H1 (cell line): ENCODE results near the gene SART1. TPM values are rescaled to one million over a fixed set of nuclear protein-coding genes. Genes with fewer than 3 reads are reported as not detected.
A peak's percentile ranks its signal among the peaks of the same experiment; 100 is the strongest.

Source experiments
- CTCF ChIA-PET: fragments of 300-600 bp; sonication (Branson Sonifier 250); formaldehyde crosslinking; loops from one replicate; lab custom pipeline; 2021; ENCODE audit not compliant: partially characterized antibody; lab: Charles Lee
- POLR2A ChIA-PET: fragments of 300-600 bp; sonication (Branson Sonifier 250); formaldehyde crosslinking; loops from one replicate; lab custom pipeline; 2021; ENCODE audit warnings: inconsistent platforms; ENCODE audit not compliant: partially characterized antibody; lab: Charles Lee
- DNase-seq, 2 experiments: peaks; one replicate each; pipeline versions ENCODE4 v3.0.0 to v3.0.0-alpha.2; 2010 to 2022; ENCODE audit warnings: low spot score in 2 of 2, low read depth in 1 of 2, mixed read lengths in 1 of 2
- FAIRE-seq: peaks from 2 replicates; lab custom pipeline; 2011; peaks lifted over from hg19 to GRCh38; lab: Jason Lieb, UNC
- H2AFZ ChIP-seq: 2 replicates; pipeline ENCODE4 v1.8.1; 2012; ENCODE audit warnings: low read length, inconsistent platforms
- H2AK5ac ChIP-seq: 2 replicates; pipeline ENCODE4 v1.6.1; 2013; ENCODE audit warnings: low read depth, low read length
- H2BK120ac ChIP-seq: replicated peaks from 2 replicates; pipeline ENCODE3; 2013; ENCODE audit warnings: low read depth, low read length, inconsistent platforms
- H2BK12ac ChIP-seq: 2 replicates; pipeline ENCODE4 v1.6.1; 2013; ENCODE audit warnings: low read depth, low read length
- H2BK15ac ChIP-seq: 2 replicates; pipeline ENCODE4 v1.6.1; 2013; ENCODE audit warnings: low read length
- H2BK20ac ChIP-seq: 2 replicates; pipeline ENCODE4 v1.6.1; 2013; ENCODE audit warnings: low read length
- H2BK5ac ChIP-seq: 2 replicates; pipeline ENCODE4 v1.6.1; 2013; ENCODE audit warnings: low read depth, low read length
- H3K14ac ChIP-seq: 2 replicates; pipeline ENCODE4 v1.6.1; 2013; ENCODE audit warnings: inconsistent platforms; ENCODE audit not compliant: insufficient read length
- H3K18ac ChIP-seq: 2 replicates; pipeline ENCODE4 v1.6.1; 2013; ENCODE audit warnings: low read length; ENCODE audit errors: extremely low read depth
- H3K23ac ChIP-seq: 2 replicates; pipeline ENCODE4 v1.6.1; 2013; ENCODE audit warnings: inconsistent platforms; ENCODE audit not compliant: insufficient read length
- H3K23me2 ChIP-seq: 2 replicates; pipeline ENCODE4 v1.6.1; 2013; ENCODE audit warnings: low read depth, low read length
- H3K27ac ChIP-seq: 2 replicates; pipeline ENCODE4 v1.6.1; 2011; ENCODE audit warnings: low read depth, low read length, inconsistent platforms
- H3K27me3 ChIP-seq, 4 experiments: replicated peaks in 1 of 4; 1 replicate in 1 of 4; 2 replicates in 3 of 4; pipeline versions ENCODE4 v1.6.1 to v1.8.1; 2011 to 2013; ENCODE audit warnings: low read length in 3 of 4, mild to moderate bottlenecking in 3 of 4, inconsistent platforms in 2 of 4, mixed read lengths in 2 of 4, moderate library complexity in 1 of 4; ENCODE audit not compliant: control insufficient read depth in 3 of 4, insufficient read depth in 3 of 4; ENCODE audit errors: extremely low read depth in 1 of 4
- H3K36me3 ChIP-seq, 4 experiments: 2 replicates each; pipeline versions ENCODE4 v1.6.1 to v1.8.1; 2011 to 2013; ENCODE audit warnings: mild to moderate bottlenecking in 4 of 4, low read length in 3 of 4, moderate library complexity in 2 of 4, control low read depth in 1 of 4, inconsistent platforms in 1 of 4; ENCODE audit not compliant: insufficient read depth in 4 of 4, control insufficient read depth in 2 of 4
- H3K4ac ChIP-seq: replicated peaks from 2 replicates; pipeline ENCODE3; 2013; ENCODE audit warnings: low read length, low read depth, mixed read lengths, inconsistent platforms; ENCODE audit not compliant: insufficient read length
- H3K4me1 ChIP-seq, 4 experiments: replicated peaks in 1 of 4; 1 replicate in 1 of 4; 2 replicates in 3 of 4; pipeline versions ENCODE4 v1.6.1 to v1.8.1; 2011 to 2013; ENCODE audit warnings: low read length in 3 of 4, inconsistent platforms in 2 of 4, mixed read lengths in 1 of 4; ENCODE audit not compliant: insufficient read depth in 4 of 4, control insufficient read depth in 3 of 4
- H3K4me2 ChIP-seq, 2 experiments: 2 replicates each; pipeline versions ENCODE4 v1.6.1 to v1.8.1; 2011 to 2013; ENCODE audit warnings: low read depth in 2 of 2, low read length in 2 of 2, control low read depth in 1 of 2, inconsistent platforms in 1 of 2, mild to moderate bottlenecking in 1 of 2; ENCODE audit not compliant: insufficient read depth in 1 of 2
- H3K4me3 ChIP-seq, 4 experiments: fragments of 200-600, 300-600 bp in 1 of 4; sonication (generic), shearing (Covaris generic), sonication (Bioruptor Twin) in 1 of 4; 2 replicates each; pipeline versions ENCODE4 v1.5.1 to v1.8.1; 2011 to 2016; ENCODE audit warnings: low read length in 4 of 4, low read depth in 3 of 4, control low read depth in 2 of 4, inconsistent platforms in 2 of 4, mild to moderate bottlenecking in 2 of 4, mixed read lengths in 1 of 4, moderate library complexity in 1 of 4; ENCODE audit not compliant: insufficient read depth in 2 of 4; ENCODE audit errors: extremely low read depth in 1 of 4
- H3K56ac ChIP-seq: replicated peaks from 2 replicates; pipeline ENCODE3; 2013; ENCODE audit warnings: low read depth, mild to moderate bottlenecking, mixed read lengths, low read length, inconsistent platforms; ENCODE audit not compliant: insufficient read length
- H3K79me1 ChIP-seq: 2 replicates; pipeline ENCODE4 v1.6.1; 2013; ENCODE audit warnings: low read depth, low read length, control low read depth
- H3K79me2 ChIP-seq, 2 experiments: 2 replicates each; pipeline versions ENCODE4 v1.6.1 to v1.8.1; 2012 to 2013; ENCODE audit warnings: low read length in 2 of 2, mild to moderate bottlenecking in 2 of 2, inconsistent platforms in 1 of 2; ENCODE audit not compliant: insufficient read depth in 2 of 2, control insufficient read depth in 1 of 2
- H3K9ac ChIP-seq, 4 experiments: replicated peaks in 1 of 4; 1 replicate in 1 of 4; 2 replicates in 3 of 4; pipeline versions ENCODE4 v1.6.1 to v1.8.1; 2011 to 2013; ENCODE audit warnings: low read depth in 3 of 4, low read length in 3 of 4, control low read depth in 2 of 4, mild to moderate bottlenecking in 2 of 4, moderate library complexity in 2 of 4, inconsistent platforms in 1 of 4; ENCODE audit errors: extremely low read depth in 1 of 4
- H3K9me3 ChIP-seq, 2 experiments: 2 replicates each; pipeline versions ENCODE4 v1.6.1 to v1.8.1; 2012 to 2013; ENCODE audit warnings: mild to moderate bottlenecking in 2 of 2, moderate library complexity in 2 of 2, control low read depth in 1 of 2, inconsistent platforms in 1 of 2, low read depth in 1 of 2, low read length in 1 of 2, mixed read lengths in 1 of 2; ENCODE audit not compliant: insufficient read depth in 2 of 2
- H4K20me1 ChIP-seq, 2 experiments: replicated peaks in 1 of 2; 2 replicates each; pipeline versions ENCODE3 to v1.8.1; 2011 to 2013; ENCODE audit warnings: inconsistent platforms in 2 of 2, low read length in 2 of 2, mild to moderate bottlenecking in 1 of 2; ENCODE audit not compliant: insufficient read depth in 2 of 2, control insufficient read depth in 1 of 2
- H4K5ac ChIP-seq: 2 replicates; pipeline ENCODE4 v1.6.1; 2013; ENCODE audit warnings: low read length, low read depth, mixed read lengths, inconsistent platforms; ENCODE audit not compliant: insufficient read length
- H4K8ac ChIP-seq: 2 replicates; pipeline ENCODE4 v1.8.0; 2013; ENCODE audit warnings: mild to moderate bottlenecking, moderate library complexity, low read length, inconsistent platforms; ENCODE audit not compliant: insufficient read depth; ENCODE audit errors: extremely low read depth
- H4K91ac ChIP-seq: replicated peaks from 2 replicates; pipeline ENCODE3; 2013; ENCODE audit warnings: low read length, mixed read lengths, inconsistent platforms; ENCODE audit not compliant: insufficient read length
- CBX5 ChIP-seq: fragments of 300-800, 300-1000 bp; sonication (generic); IDR thresholded peaks from 2 replicates; pipeline ENCODE4 v1.7.1; 2016; ENCODE audit warnings: antibody characterized with exemption, low read length, low read depth
- CTBP2 ChIP-seq: IDR thresholded peaks from 2 replicates; pipeline ENCODE4 v1.7.0; 2011; ENCODE audit warnings: borderline replicate concordance, mild to moderate bottlenecking, moderate library complexity, mixed read lengths, low read length; ENCODE audit not compliant: insufficient read depth, insufficient read length
- JUND ChIP-seq: IDR thresholded peaks from 2 replicates; pipeline ENCODE4 v1.6.1; 2011; ENCODE audit warnings: mild to moderate bottlenecking, improper control_type of control experiment, low read length
- NRF1 ChIP-seq: IDR thresholded peaks from 2 replicates; pipeline ENCODE4 v1.6.1; 2011; ENCODE audit warnings: mild to moderate bottlenecking, low read depth, low read length, improper control_type of control experiment
- POLR2A ChIP-seq, 2 experiments: IDR thresholded peaks; 1 replicate in 1 of 2; 2 replicates in 1 of 2; pipeline ENCODE4 v1.6.1; 2011; ENCODE audit warnings: low read depth in 2 of 2, low read length in 2 of 2, mild to moderate bottlenecking in 2 of 2; ENCODE audit errors: control extremely low read depth in 1 of 2
- SAP30 ChIP-seq: fragments of 300-600 bp; sonication (generic); IDR thresholded peaks from 2 replicates; pipeline ENCODE4 v1.7.1; 2012; ENCODE audit warnings: low read length, moderate library complexity, mild to moderate bottlenecking, inconsistent platforms; ENCODE audit not compliant: insufficient read depth, insufficient replicate concordance
- SRF ChIP-seq: IDR thresholded peaks from 2 replicates; pipeline ENCODE4 v1.6.1; 2011; ENCODE audit warnings: mild to moderate bottlenecking, low read depth, low read length, moderate library complexity
- TCF12 ChIP-seq: IDR thresholded peaks from 2 replicates; pipeline ENCODE4 v1.6.1; 2011; ENCODE audit warnings: low read depth, mild to moderate bottlenecking, low read length
- TEAD4 ChIP-seq: IDR thresholded peaks from 2 replicates; pipeline ENCODE4 v1.6.1; 2012; ENCODE audit warnings: low read depth, low read length, inconsistent platforms, mixed read lengths
- YY1 ChIP-seq: IDR thresholded peaks from 2 replicates; pipeline ENCODE4 v1.6.1; 2011; ENCODE audit warnings: low read depth, mild to moderate bottlenecking, low read length
- WGBS, 2 experiments: shearing (Covaris generic) in 1 of 2; methylation state at CpG; one replicate each; pipeline versions ENCODE4 v1.1.6 to v1.1.7; 2013 to 2015; ENCODE audit warnings: low lambda C conversion rate in 2 of 2, mixed read lengths in 2 of 2, inconsistent platforms in 1 of 2, low coverage in 1 of 2, missing lambda C conversion rate in 1 of 2; ENCODE audit not compliant: insufficient replicate concordance in 2 of 2, insufficient coverage in 1 of 2, insufficient read length in 1 of 2; ENCODE audit errors: extremely low coverage in 1 of 2, missing lambda C conversion rate in 1 of 2; 5-methylcytosine and 5-hydroxymethylcytosine counted together
- polyA plus RNA-seq, 7 experiments: library from polyadenylated mRNA; depleted of rRNA in 3 of 7; stranded (reverse) in 5 of 7; unstranded in 2 of 7; fragments of >200 nt in 5 of 7; fragments of 200-250 nt in 2 of 7; gene quantifications; 1 replicate in 5 of 7; 2 replicates in 1 of 7; 4 replicates in 1 of 7; pipeline versions ENCODE4 v1.2.1 to v1.2.3, GENCODE V29; 2011 to 2013; ENCODE audit warnings: missing spikeins in 2 of 7, mixed read lengths in 2 of 7
- total RNA-seq: library from RNA; stranded (reverse); fragmentation: NEBNext Ultra II Directional; extraction: Animal tissue kit (Norgen Biotek cat#: 25700); gene quantifications from 2 replicates; pipeline ENCODE4 v1.2.1, GENCODE V29; 2021
- TF ChIP-seq, protein P1 (sequence below), 3 experiments: IDR thresholded peaks; 1 replicate in 2 of 3; 2 replicates in 1 of 3; pipeline versions ENCODE4 v1.5.1 to v1.6.1; 2011; ENCODE audit warnings: low read length in 3 of 3, mild to moderate bottlenecking in 3 of 3, inconsistent platforms in 2 of 3, low read depth in 1 of 3, moderate library complexity in 1 of 3; ENCODE audit not compliant: insufficient read depth in 1 of 3; ENCODE audit errors: control extremely low read depth in 1 of 3

The SART1 gene
- total and polyA plus RNA-seq, 2 of the 8 experiments (the other 6 are each of a cell fraction or from before 2014, with no cell fraction given), result 9.7 to 46.1 TPM

DNA sequence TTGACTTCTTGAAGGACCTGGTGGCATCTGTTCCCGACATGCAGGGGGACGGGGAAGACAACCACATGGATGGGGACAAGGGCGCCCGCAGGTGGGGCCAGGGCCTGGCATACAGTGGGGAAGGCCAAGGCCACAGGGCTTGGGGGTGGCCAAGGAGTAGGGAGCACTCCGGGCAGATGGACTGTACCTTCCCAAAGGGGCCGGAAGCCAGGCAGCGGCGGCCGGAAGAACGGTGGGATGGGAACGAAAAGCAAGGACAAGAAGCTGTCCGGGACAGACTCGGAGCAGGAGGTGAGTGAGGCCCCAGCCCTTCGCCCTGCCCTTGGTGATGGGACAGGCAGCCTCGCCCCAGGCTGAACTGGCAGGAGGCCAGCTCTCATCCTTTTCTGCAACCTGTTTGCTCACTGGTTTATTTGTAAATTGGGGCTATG lies 41.1 kb upstream of the SART1 start:
- Histone ChIP-seq H3K4ac (no peak overlapping the region), H3K27ac (no peak overlapping the region), H3K9ac (peak overlapping the region in 3 of 4 experiments; percentile 29 to 61 (median 50); a peak in 4 of 7 replicates), H2BK20ac (no peak overlapping the region), H3K36me3 (peaks cover 0 to 8% (median 5%) of the 10 kb centered on the region in 4 experiments; a peak in 4 of 8 replicates), H2BK5ac (no peak overlapping the region), H2BK12ac (0 out of 2 replicates have a peak overlapping the region, but pooled peaks have one; percentile 27), H2BK15ac (no peak overlapping the region), H3K4me2 (peak overlapping the region; percentile 74 to 86), H4K5ac (no peak overlapping the region), H3K18ac (no peak overlapping the region), H4K20me1 (peaks cover 0 to 3% of the 10 kb centered on the region in 2 experiments), H2AK5ac (no peak overlapping the region), H3K23ac (no peak overlapping the region), H3K23me2 (peaks cover 13% of the 10 kb centered on the region; the same call in 1 of the 2 replicates), H3K4me1 (peaks cover 0 to 19% (median 13%) of the 10 kb centered on the region in 4 experiments; a peak in 4 of 7 replicates), H3K14ac (no peak overlapping the region), H3K9me3 (no peaks in the 10 kb centered on the region), H2AFZ (no peak overlapping the region), H3K56ac (no peak overlapping the region), H4K91ac (no peak overlapping the region), H3K4me3 (peak overlapping the region; percentile 56 to 79 (median 68)), H2BK120ac (no peak overlapping the region), H3K27me3 (no peaks in the 10 kb centered on the region), H3K79me2 (peaks cover 0 to 7% of the 10 kb centered on the region in 2 experiments; a peak in 2 of 4 replicates), H3K79me1 (peaks cover 7% of the 10 kb centered on the region; the same call in 1 of the 2 replicates), H4K8ac (peak overlapping the region; percentile 72; the same call in 1 of the 2 replicates)
- WGBS, 2 experiments, result 95% methylated on average over 15 of the region's 15 CpGs; no CpG with 5 or more reads in 1 of the 2 experiments
- ChIA-PET CTCF (interaction anchor here (1.0 to 2.1 kb wide), 4 partner anchors 25 to 46 kb away, joined by 3 to 6 read pairs (median 4); partner anchors contain the start of genes FIBP and TSGA10IP), POLR2A (interaction anchor here (0.9 to 1.4 kb wide), 3 partner anchors 19 to 61 kb away, joined by 3 to 5 read pairs (median 3); no protein-coding TSS in a partner anchor)
- DNase-seq (no peak), FAIRE-seq (no peak)
- TF ChIP-seq YY1 (no peak), TEAD4 (no peak), CBX5 (no peak), JUND (no peak), POLR2A (IDR thresholded peaks at IDR 0.05; ENCODE audit: control extremely low read depth in 1 of 2, low read depth in 2 of 2, low read length in 2 of 2) (no peak), SRF (no peak), CTBP2 (no peak), NRF1 (no peak), TCF12 (no peak), SAP30 (no peak)
- TF ChIP-seq, protein P1, sequence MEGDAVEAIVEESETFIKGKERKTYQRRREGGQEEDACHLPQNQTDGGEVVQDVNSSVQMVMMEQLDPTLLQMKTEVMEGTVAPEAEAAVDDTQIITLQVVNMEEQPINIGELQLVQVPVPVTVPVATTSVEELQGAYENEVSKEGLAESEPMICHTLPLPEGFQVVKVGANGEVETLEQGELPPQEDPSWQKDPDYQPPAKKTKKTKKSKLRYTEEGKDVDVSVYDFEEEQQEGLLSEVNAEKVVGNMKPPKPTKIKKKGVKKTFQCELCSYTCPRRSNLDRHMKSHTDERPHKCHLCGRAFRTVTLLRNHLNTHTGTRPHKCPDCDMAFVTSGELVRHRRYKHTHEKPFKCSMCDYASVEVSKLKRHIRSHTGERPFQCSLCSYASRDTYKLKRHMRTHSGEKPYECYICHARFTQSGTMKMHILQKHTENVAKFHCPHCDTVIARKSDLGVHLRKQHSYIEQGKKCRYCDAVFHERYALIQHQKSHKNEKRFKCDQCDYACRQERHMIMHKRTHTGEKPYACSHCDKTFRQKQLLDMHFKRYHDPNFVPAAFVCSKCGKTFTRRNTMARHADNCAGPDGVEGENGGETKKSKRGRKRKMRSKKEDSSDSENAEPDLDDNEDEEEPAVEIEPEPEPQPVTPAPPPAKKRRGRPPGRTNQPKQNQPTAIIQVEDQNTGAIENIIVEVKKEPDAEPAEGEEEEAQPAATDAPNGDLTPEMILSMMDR (IDR thresholded peaks at IDR 0.05; ENCODE audit: control extremely low read depth in 1 of 3, insufficient read depth in 1 of 3, low read depth in 1 of 3, low read length in 3 of 3), result no peak
